Uterus (tissue), 2 donors: ENCODE results near the gene COL19A1.

Experiments used
- POLR2A ChIP-seq, 2 donors: fragments of 450-650 bp; IDR thresholded peaks; one replicate each; pipeline ENCODE4 v1.6.1; 2016; ENCODE audit warnings: antibody characterized with exemption in 2 of 2, mild to moderate bottlenecking in 1 of 2, moderate library complexity in 1 of 2
- TF ChIP-seq, protein P1 (sequence below), 4 experiments: fragments of 200-600 bp in 2 of 4; fragments of 450-650 bp in 2 of 4; sonication (generic) in 2 of 4; IDR thresholded peaks; one replicate each; pipeline ENCODE4 v1.5.1; 2016 to 2019; ENCODE audit warnings: antibody characterized with exemption in 4 of 4, mild to moderate bottlenecking in 2 of 4, moderate library complexity in 1 of 4

DNA sequence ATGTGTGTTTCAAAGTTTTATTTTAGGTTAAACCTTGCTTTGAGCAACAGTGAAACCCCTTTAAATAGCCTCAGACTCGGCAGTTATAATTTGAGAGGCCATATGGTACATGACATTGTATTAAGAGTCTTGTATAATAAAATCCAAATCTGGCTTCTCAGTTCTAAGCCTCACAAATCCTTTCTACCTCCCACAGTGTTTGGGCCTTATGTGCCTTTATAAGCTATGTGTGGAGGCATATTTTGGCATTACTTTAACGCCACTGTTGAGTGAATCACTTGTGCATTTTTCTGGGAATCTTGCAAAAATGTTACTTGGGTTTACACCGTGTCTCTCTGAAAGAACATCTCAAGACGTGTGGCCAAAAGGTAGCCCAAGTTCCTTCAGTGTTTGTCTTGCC, 284.2 kb downstream of the COL19A1 start:
- TF ChIP-seq, protein P1, sequence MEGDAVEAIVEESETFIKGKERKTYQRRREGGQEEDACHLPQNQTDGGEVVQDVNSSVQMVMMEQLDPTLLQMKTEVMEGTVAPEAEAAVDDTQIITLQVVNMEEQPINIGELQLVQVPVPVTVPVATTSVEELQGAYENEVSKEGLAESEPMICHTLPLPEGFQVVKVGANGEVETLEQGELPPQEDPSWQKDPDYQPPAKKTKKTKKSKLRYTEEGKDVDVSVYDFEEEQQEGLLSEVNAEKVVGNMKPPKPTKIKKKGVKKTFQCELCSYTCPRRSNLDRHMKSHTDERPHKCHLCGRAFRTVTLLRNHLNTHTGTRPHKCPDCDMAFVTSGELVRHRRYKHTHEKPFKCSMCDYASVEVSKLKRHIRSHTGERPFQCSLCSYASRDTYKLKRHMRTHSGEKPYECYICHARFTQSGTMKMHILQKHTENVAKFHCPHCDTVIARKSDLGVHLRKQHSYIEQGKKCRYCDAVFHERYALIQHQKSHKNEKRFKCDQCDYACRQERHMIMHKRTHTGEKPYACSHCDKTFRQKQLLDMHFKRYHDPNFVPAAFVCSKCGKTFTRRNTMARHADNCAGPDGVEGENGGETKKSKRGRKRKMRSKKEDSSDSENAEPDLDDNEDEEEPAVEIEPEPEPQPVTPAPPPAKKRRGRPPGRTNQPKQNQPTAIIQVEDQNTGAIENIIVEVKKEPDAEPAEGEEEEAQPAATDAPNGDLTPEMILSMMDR (IDR thresholded peaks at IDR 0.05), result no peak
- TF ChIP-seq POLR2A (IDR thresholded peaks at IDR 0.05), result no peak
